HG03064 (cell line): ENCODE measurements around the gene CCNE1.

Source experiments
- ATAC-seq: cut with Tn5 transposase; IDR thresholded peaks from one replicate; pipeline ENCODE4 v1.9.1; 2021; ENCODE audit warnings: low read depth; ENCODE audit not compliant: unreplicated experiment

The CCNE1 gene

GRCh38 chr19:29811125-29812079 is at the start of gene CCNE1:
CCNE1 (plus strand) TSS chr19:29811991; CDS start chr19:29812556, 565 bp downstream.
- ATAC-seq: peak; percentile 71

GRCh38 chr19:29763196-29763595 is 48.6 kb upstream of the CCNE1 start:
- no peak for ATAC-seq

- no peak for ATAC-seq
Measured at GRCh38 chr19:29764361-29764760, 47.4 kb upstream of the CCNE1 start.

- ATAC-seq: no peak
Measured at GRCh38 chr19:29766100-29766499, 45.7 kb upstream of the CCNE1 start.

GRCh38 chr19:29767039-29767735 is 44.6 kb upstream of the CCNE1 start:
- no peak for ATAC-seq

GRCh38 chr19:29768166-29768565 is 43.6 kb upstream of the CCNE1 start:
- ATAC-seq: no peak

GRCh38 chr19:29769997-29770396 is 41.8 kb upstream of the CCNE1 start:
- no peak for ATAC-seq

- ATAC-seq: no peak
Measured at GRCh38 chr19:29770648-29771047, 41.1 kb upstream of the CCNE1 start.

- ATAC-seq: no peak
Measured at GRCh38 chr19:29771708-29772414, 39.9 kb upstream of the CCNE1 start.

GRCh38 chr19:29772696-29773095 is 39.1 kb upstream of the CCNE1 start:
- ATAC-seq: no peak

- no peak for ATAC-seq
Measured at GRCh38 chr19:29773141-29773540, 38.6 kb upstream of the CCNE1 start.

GRCh38 chr19:29774126-29774525 is 37.7 kb upstream of the CCNE1 start:
- no peak for ATAC-seq

GRCh38 chr19:29777781-29778309 is 33.9 kb upstream of the CCNE1 start:
- ATAC-seq: no peak

- no peak for ATAC-seq
Measured at GRCh38 chr19:29779921-29780320, 31.9 kb upstream of the CCNE1 start.

GRCh38 chr19:29781386-29782259 is 30.2 kb upstream of the CCNE1 start:
- no peak for ATAC-seq

- ATAC-seq: no peak
Measured at GRCh38 chr19:29782260-29782580, 29.6 kb upstream of the CCNE1 start.

GRCh38 chr19:29783627-29784190 is 28.1 kb upstream of the CCNE1 start:
- no peak for ATAC-seq

- ATAC-seq: no peak
Measured at GRCh38 chr19:29784598-29785223, 27.1 kb upstream of the CCNE1 start.

GRCh38 chr19:29785360-29785759 is 26.4 kb upstream of the CCNE1 start:
- ATAC-seq: no peak
